IMR-90 (cell line): ENCODE results near the gene NDUFV3. TPM values are rescaled to one million over a fixed set of nuclear protein-coding genes. Genes with fewer than 3 reads are reported as not detected.

ENCODE experiments used
- ATAC-seq: fragments of 200-7000 bp; cut with Tn5 transposase; 2 replicates; pipeline ENCODE4 v1.9.1; 2020; ENCODE audit warnings: low read depth, mild to moderate bottlenecking, moderate library complexity
- BruUV-seq: library from RNA; stranded (reverse); fragments of 400-500 nt; replicated peaks from 2 replicates; lab custom pipeline; 2021; lab: Mats Ljungman, UMichigan
- CTCF ChIA-PET: fragments of 300-600 bp; formaldehyde crosslinking; extraction: SDS; loops from one replicate; lab custom pipeline; 2021; ENCODE audit warnings: antibody characterized with exemption; lab: Yijun Ruan, JAX
- POLR2A ChIA-PET: fragments of 300-600 bp; sonication (Branson Sonifier 250); formaldehyde crosslinking; loops from one replicate; lab custom pipeline; 2022; ENCODE audit warnings: antibody characterized with exemption; ENCODE audit not compliant: unreplicated experiment; lab: Charles Lee
- DNase-seq: peaks from one replicate; pipeline ENCODE4 v3.0.0; 2013
- H2AFZ ChIP-seq: replicated peaks from 2 replicates; pipeline ENCODE3; 2013; ENCODE audit warnings: low read length, mild to moderate bottlenecking; ENCODE audit not compliant: poor library complexity
- H2AK5ac ChIP-seq: 2 replicates; pipeline ENCODE4 v1.6.1; 2013; ENCODE audit warnings: low read depth, low read length, inconsistent platforms
- H2AK9ac ChIP-seq: replicated peaks from 2 replicates; pipeline ENCODE3; 2013; ENCODE audit warnings: mild to moderate bottlenecking, low read depth, low read length, moderate library complexity; ENCODE audit not compliant: poor library complexity
- H2BK120ac ChIP-seq: 2 replicates; pipeline ENCODE4 v1.6.1; 2013; ENCODE audit warnings: low read depth, low read length, inconsistent platforms
- H2BK15ac ChIP-seq: 3 replicates; pipeline ENCODE4 v1.6.1; 2013; ENCODE audit warnings: low read depth, low read length, inconsistent platforms
- H2BK20ac ChIP-seq: 2 replicates; pipeline ENCODE4 v1.6.1; 2013; ENCODE audit warnings: low read depth, mild to moderate bottlenecking, inconsistent platforms, low read length, moderate library complexity
- H2BK5ac ChIP-seq: 2 replicates; pipeline ENCODE4 v1.6.1; 2013; ENCODE audit warnings: mild to moderate bottlenecking, low read depth, low read length, inconsistent platforms; ENCODE audit not compliant: poor library complexity, severe bottlenecking
- H3K14ac ChIP-seq: replicated peaks from 2 replicates; pipeline ENCODE4 v1.6.1; 2013; ENCODE audit warnings: low read depth, low read length, inconsistent platforms
- H3K18ac ChIP-seq: 2 replicates; pipeline ENCODE4 v1.6.1; 2013; ENCODE audit warnings: low read depth, low read length, control low read depth
- H3K23ac ChIP-seq: 2 replicates; pipeline ENCODE4 v1.6.1; 2013; ENCODE audit warnings: low read depth, low read length, inconsistent platforms
- H3K27ac ChIP-seq: 2 replicates; pipeline ENCODE4 v1.5.1; 2013; ENCODE audit warnings: mild to moderate bottlenecking, control low read depth, low read length; ENCODE audit not compliant: insufficient read depth
- H3K27me3 ChIP-seq: 2 replicates; pipeline ENCODE4 v1.6.1; 2013; ENCODE audit warnings: low read length; ENCODE audit not compliant: control insufficient read depth, insufficient read depth
- H3K36me3 ChIP-seq: 2 replicates; pipeline ENCODE4 v1.6.1; 2013; ENCODE audit warnings: low read length, mixed read lengths; ENCODE audit not compliant: control insufficient read depth, insufficient read depth
- H3K4ac ChIP-seq: 2 replicates; pipeline ENCODE4 v1.6.1; 2013; ENCODE audit warnings: low read depth, low read length, inconsistent platforms
- H3K4me1 ChIP-seq: 2 replicates; pipeline ENCODE4 v1.6.1; 2013; ENCODE audit warnings: low read length, mixed read lengths; ENCODE audit not compliant: control insufficient read depth, insufficient read depth
- H3K4me2 ChIP-seq: 2 replicates; pipeline ENCODE4 v1.6.1; 2013; ENCODE audit warnings: low read depth, mild to moderate bottlenecking, control low read depth, low read length, moderate library complexity
- H3K4me3 ChIP-seq: 2 replicates; pipeline ENCODE4 v1.5.1; 2013; ENCODE audit warnings: low read depth, mild to moderate bottlenecking, control low read depth, low read length, moderate library complexity; ENCODE audit not compliant: insufficient read depth
- H3K56ac ChIP-seq: 2 replicates; pipeline ENCODE4 v1.6.1; 2013; ENCODE audit warnings: low read length, inconsistent platforms; ENCODE audit not compliant: insufficient read depth; ENCODE audit errors: extremely low read depth
- H3K79me1 ChIP-seq, 2 experiments: 2 replicates each; pipeline ENCODE4 v1.6.1; 2013; ENCODE audit warnings: low read length in 2 of 2, inconsistent platforms in 1 of 2, low read depth in 1 of 2
- H3K9ac ChIP-seq: 2 replicates; pipeline ENCODE4 v1.6.1; 2013; ENCODE audit warnings: low read depth, low read length, control low read depth
- H3K9me1 ChIP-seq: 2 replicates; pipeline ENCODE4 v1.6.1; 2013; ENCODE audit warnings: low read length, inconsistent platforms; ENCODE audit not compliant: insufficient read depth
- H3K9me3 ChIP-seq: 2 replicates; pipeline ENCODE4 v1.6.1; 2013; ENCODE audit warnings: low read length; ENCODE audit not compliant: control insufficient read depth, insufficient read depth
- H4K20me1 ChIP-seq: 2 replicates; pipeline ENCODE4 v1.6.1; 2013; ENCODE audit warnings: low read length, inconsistent platforms; ENCODE audit not compliant: insufficient read depth
- H4K5ac ChIP-seq: 2 replicates; pipeline ENCODE4 v1.6.1; 2013; ENCODE audit warnings: mild to moderate bottlenecking, low read depth, low read length, control low read depth
- H4K8ac ChIP-seq, 2 experiments: 2 replicates each; pipeline ENCODE4 v1.6.1; 2013; ENCODE audit warnings: low read depth in 2 of 2, low read length in 2 of 2, control low read depth in 1 of 2, inconsistent platforms in 1 of 2
- H4K91ac ChIP-seq: 2 replicates; pipeline ENCODE4 v1.6.1; 2013; ENCODE audit warnings: low read depth, low read length, inconsistent platforms; ENCODE audit not compliant: insufficient read depth
- CEBPB ChIP-seq: IDR thresholded peaks from 2 replicates; pipeline ENCODE4 v1.6.1; 2012; ENCODE audit warnings: low read depth, low read length, improper control_type of control experiment
- CHD1 ChIP-seq: IDR thresholded peaks from 2 replicates; pipeline ENCODE4 v1.6.1; 2012; ENCODE audit warnings: low read depth, low read length, improper control_type of control experiment
- FOS ChIP-seq: fragments of 150-350 bp; IDR thresholded peaks from 2 replicates; pipeline ENCODE4 v1.6.1; 2016; ENCODE audit warnings: low read depth, low read length
- MAZ ChIP-seq: IDR thresholded peaks from 2 replicates; pipeline ENCODE4 v1.6.1; 2012; ENCODE audit warnings: low read depth, mild to moderate bottlenecking, low read length, improper control_type of control experiment, moderate library complexity, borderline replicate concordance
- POLR2A ChIP-seq: IDR thresholded peaks from 2 replicates; pipeline ENCODE4 v1.6.1; 2012; ENCODE audit warnings: mild to moderate bottlenecking, low read depth, low read length
- SMC3 ChIP-seq: fragments of 150-350 bp; IDR thresholded peaks from 2 replicates; pipeline ENCODE4 v1.6.1; 2016; ENCODE audit warnings: low read depth, mild to moderate bottlenecking, antibody characterized with exemption, low read length, moderate library complexity
- WGBS, 2 experiments: methylation state at CpG; one replicate each; pipeline versions ENCODE4 v1.1.5 to v1.1.7; 2013; ENCODE audit warnings: missing lambda C conversion rate in 2 of 2; ENCODE audit not compliant: insufficient read length in 1 of 2; ENCODE audit errors: extremely low coverage in 2 of 2; 5-methylcytosine and 5-hydroxymethylcytosine counted together
- dilution Hi-C: fragments of 300-500 bp; cut with HindIII; formaldehyde crosslinking; loops from one replicate; pipeline ENCODE4 v1.14.3; 2018; ENCODE audit warnings: low sequenced_read_pairs; ENCODE audit not compliant: unreplicated experiment
- in situ Hi-C: fragments of 300-500 bp; cut with MboI; formaldehyde crosslinking; loops from 3 replicates; pipeline ENCODE4 v1.14.3; 2019; ENCODE audit warnings: low sequenced_read_pairs, inconsistent platforms, mixed read lengths
- intact Hi-C: fragments of 100-400 bp; cut with micrococcal nuclease; formaldehyde crosslinking; loops from 2 replicates; pipeline ENCODE4 v1.10.0; 2022
- polyA plus RNA-seq, 3 experiments: library from polyadenylated mRNA; depleted of rRNA; stranded (reverse); fragments of >200 nt; gene quantifications; 2 replicates each; pipeline ENCODE4 v1.2.3, GENCODE V29; 2012; ENCODE audit warnings: low replicate concordance in 1 of 3
- total RNA-seq: library from RNA; depleted of rRNA; stranded (reverse); fragments of >200 nt; gene quantifications from 2 replicates; pipeline ENCODE4 v1.2.3, GENCODE V29; 2012
- TF ChIP-seq, protein P1 (sequence below): fragments of 150-350 bp; IDR thresholded peaks from 2 replicates; pipeline ENCODE4 v1.6.1; 2017; ENCODE audit warnings: mild to moderate bottlenecking, antibody characterized with exemption, low read length, low read depth

Gene NDUFV3
- total and polyA plus RNA-seq, 2 of the 4 experiments (the other 2 are of a cell fraction) = 38.5 to 55.6 TPM

DNA sequence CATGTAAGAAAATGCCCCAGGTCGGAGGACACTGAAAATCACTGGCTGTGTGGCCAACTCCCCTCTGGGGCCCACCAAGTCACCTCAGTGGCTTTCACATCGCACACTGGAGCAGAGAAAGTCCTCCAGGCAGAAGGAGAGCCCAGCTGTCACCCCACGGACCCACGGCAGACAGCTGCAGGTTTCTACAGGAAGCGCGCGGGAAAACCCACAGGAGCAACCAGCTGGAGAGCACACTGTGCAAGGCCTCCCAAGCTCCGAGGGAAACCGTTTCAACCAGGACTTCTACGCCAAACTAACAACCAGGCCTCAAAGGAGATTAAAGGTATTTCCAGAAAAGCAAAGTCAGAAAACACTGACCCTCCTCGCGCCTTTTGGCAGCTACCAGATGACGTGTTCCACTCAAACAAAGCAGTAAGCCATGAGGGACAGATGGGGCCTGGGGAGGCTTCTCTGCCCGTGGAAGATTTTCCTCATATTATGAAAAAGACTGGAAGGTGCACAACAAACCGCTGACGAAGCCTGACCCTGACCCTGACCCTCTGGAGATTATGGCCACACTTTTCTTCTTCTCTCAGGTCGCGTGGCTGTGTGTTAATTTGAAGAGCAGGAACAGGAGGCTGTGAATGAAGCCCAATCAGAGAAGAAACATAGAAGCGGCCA, 34.8 kb upstream of the NDUFV3 start:
- Histone ChIP-seq H3K23ac (no peak overlapping the region), H3K14ac (no peak overlapping the region), H4K20me1 (peaks cover 22% of the 10 kb centered on the region), H4K8ac (no peak overlapping the region), H3K9me1 (no peaks in the 10 kb centered on the region), H3K27me3 (no peaks in the 10 kb centered on the region), H3K4ac (no peak overlapping the region), H3K79me1 (peaks cover 16 to 20% of the 10 kb centered on the region in 2 experiments; a peak in 3 of 4 replicates), H3K4me2 (no peak overlapping the region), H3K4me3 (no peak overlapping the region), H2AK9ac (no peak overlapping the region), H3K4me1 (no peaks in the 10 kb centered on the region), H3K36me3 (peaks cover 62% of the 10 kb centered on the region), H3K56ac (no peak overlapping the region), H3K9me3 (no peaks in the 10 kb centered on the region), H3K18ac (no peak overlapping the region), H2BK20ac (no peak overlapping the region), H2AFZ (no peak overlapping the region), H3K27ac (no peak overlapping the region), H4K91ac (no peak overlapping the region), H2BK5ac (no peak overlapping the region), H2AK5ac (no peak overlapping the region), H2BK120ac (no peak overlapping the region), H3K9ac (no peak overlapping the region), H4K5ac (no peak overlapping the region), H2BK15ac (no peak overlapping the region)
- intact Hi-C loops (no loop called here), in situ Hi-C loops (loop anchor here (25.0 kb wide), 1 partner anchor 96 kb away; no protein-coding TSS in a partner anchor), dilution Hi-C loops (no loop called here)
- WGBS, 2 experiments = 90% methylated on average over 9 of the region's 19 CpGs; no CpG with 5 or more reads in 1 of the 2 experiments
- DNase-seq = no peak
- ChIA-PET CTCF (no interaction called here), POLR2A (no interaction called here)
- BruUV-seq = no TSS peak
- TF ChIP-seq, protein P1, sequence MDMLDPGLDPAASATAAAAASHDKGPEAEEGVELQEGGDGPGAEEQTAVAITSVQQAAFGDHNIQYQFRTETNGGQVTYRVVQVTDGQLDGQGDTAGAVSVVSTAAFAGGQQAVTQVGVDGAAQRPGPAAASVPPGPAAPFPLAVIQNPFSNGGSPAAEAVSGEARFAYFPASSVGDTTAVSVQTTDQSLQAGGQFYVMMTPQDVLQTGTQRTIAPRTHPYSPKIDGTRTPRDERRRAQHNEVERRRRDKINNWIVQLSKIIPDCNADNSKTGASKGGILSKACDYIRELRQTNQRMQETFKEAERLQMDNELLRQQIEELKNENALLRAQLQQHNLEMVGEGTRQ = no peak
- TF ChIP-seq SMC3 = no peak
- no peak for TF ChIP-seq MAZ
- TF ChIP-seq FOS = no peak
- TF ChIP-seq POLR2A = no peak
- TF ChIP-seq CHD1 = no peak
- TF ChIP-seq CEBPB = no peak
- no peak for ATAC-seq
